Endothelial cell (in vitro differentiated cells): Measurements from ENCODE around the gene SLC9A9. TPM values are rescaled to one million over a fixed set of nuclear protein-coding genes. Genes with fewer than 3 reads are reported as not detected.

Experiments
- DNase-seq: peaks from one replicate; pipeline ENCODE4 v3.0.0; 2021; ENCODE audit warnings: low spot score
- H3K27ac Mint-ChIP-seq: one replicate; pipeline ENCODE4 v1.8.0; 2021; ENCODE audit warnings: mixed read lengths, inconsistent platforms; ENCODE audit not compliant: unreplicated experiment
- H3K27me3 Mint-ChIP-seq: one replicate; pipeline ENCODE4 v1.8.0; 2021; ENCODE audit warnings: mild to moderate bottlenecking, moderate library complexity, mixed read lengths, inconsistent platforms; ENCODE audit not compliant: unreplicated experiment
- H3K36me3 Mint-ChIP-seq: one replicate; pipeline ENCODE4 v1.8.0; 2021; ENCODE audit warnings: mild to moderate bottlenecking, low read depth, mixed read lengths, inconsistent platforms; ENCODE audit not compliant: unreplicated experiment
- H3K4me1 Mint-ChIP-seq: one replicate; pipeline ENCODE4 v1.8.0; 2021; ENCODE audit warnings: mild to moderate bottlenecking, mixed read lengths, inconsistent platforms; ENCODE audit not compliant: unreplicated experiment
- H3K4me3 Mint-ChIP-seq: one replicate; pipeline ENCODE4 v1.8.0; 2021; ENCODE audit warnings: mild to moderate bottlenecking, mixed read lengths, inconsistent platforms; ENCODE audit not compliant: unreplicated experiment
- H3K9me3 Mint-ChIP-seq: one replicate; pipeline ENCODE4 v1.8.0; 2021; ENCODE audit warnings: mixed read lengths, inconsistent platforms; ENCODE audit not compliant: unreplicated experiment
- total RNA-seq: library from RNA; stranded (reverse); fragmentation: NEBNext Ultra II Directional; extraction: Animal tissue kit (Norgen Biotek cat#: 25700); gene quantifications from one replicate; pipeline ENCODE4 v1.2.1, GENCODE V29; 2021; ENCODE audit not compliant: unreplicated experiment
- TF ChIP-seq, protein P1 (sequence below): fragments of 200-600 bp; sonication (generic); IDR thresholded peaks from one replicate; pipeline ENCODE4 v1.5.0; 2021; ENCODE audit warnings: antibody characterized with exemption; ENCODE audit not compliant: unreplicated experiment

Gene SLC9A9
- total RNA-seq, 1 donor from 2014 or later = 7.9 TPM

DNA sequence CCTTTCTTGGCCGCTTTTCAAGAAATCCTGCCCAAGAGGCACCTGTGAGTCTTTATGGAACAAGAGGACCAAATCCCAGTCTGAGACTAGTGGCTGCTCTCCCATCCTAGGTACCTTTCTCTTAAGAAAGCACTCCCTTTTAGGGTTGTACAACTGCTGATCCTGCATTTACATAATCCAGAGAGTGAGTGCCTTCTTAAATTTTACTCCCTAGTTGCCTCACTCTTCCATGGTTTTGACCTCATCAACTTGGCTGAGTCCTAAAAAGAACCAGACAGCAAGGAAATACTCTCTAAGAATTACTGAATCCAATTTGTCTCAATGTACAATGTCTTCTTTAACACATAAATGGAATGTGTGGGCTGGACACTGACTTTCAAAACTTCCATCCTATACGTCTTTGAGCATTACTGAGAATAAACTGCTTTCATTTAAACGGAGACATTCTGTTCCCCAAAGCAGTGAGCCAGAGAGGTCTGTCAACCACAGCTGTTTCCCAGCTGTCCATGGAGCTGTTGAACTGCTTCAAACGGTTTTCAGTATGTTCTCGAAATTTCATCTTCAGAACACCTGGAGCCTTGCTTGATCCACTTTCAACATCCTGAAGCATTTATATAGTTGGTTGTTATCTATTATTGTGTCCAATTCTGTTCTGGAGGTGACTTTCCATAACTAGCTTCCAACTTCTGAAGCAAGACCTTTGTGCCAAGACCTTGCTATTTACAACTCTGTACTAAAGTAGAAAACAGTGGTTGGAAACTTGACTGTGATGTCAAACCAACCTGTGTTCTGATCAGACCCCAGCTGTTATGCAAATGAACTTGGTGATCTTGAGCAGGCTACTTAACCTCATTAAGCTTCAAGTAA lies 179.1 kb downstream of the SLC9A9 start:
- Mint-ChIP-seq H3K27me3 (peaks cover 2% of the 10 kb centered on the region), H3K27ac (no peak overlapping the region), H3K36me3 (no peaks in the 10 kb centered on the region), H3K4me3 (no peak overlapping the region), H3K4me1 (no peaks in the 10 kb centered on the region), H3K9me3 (no peaks in the 10 kb centered on the region)
- DNase-seq = no peak
- TF ChIP-seq, protein P1, sequence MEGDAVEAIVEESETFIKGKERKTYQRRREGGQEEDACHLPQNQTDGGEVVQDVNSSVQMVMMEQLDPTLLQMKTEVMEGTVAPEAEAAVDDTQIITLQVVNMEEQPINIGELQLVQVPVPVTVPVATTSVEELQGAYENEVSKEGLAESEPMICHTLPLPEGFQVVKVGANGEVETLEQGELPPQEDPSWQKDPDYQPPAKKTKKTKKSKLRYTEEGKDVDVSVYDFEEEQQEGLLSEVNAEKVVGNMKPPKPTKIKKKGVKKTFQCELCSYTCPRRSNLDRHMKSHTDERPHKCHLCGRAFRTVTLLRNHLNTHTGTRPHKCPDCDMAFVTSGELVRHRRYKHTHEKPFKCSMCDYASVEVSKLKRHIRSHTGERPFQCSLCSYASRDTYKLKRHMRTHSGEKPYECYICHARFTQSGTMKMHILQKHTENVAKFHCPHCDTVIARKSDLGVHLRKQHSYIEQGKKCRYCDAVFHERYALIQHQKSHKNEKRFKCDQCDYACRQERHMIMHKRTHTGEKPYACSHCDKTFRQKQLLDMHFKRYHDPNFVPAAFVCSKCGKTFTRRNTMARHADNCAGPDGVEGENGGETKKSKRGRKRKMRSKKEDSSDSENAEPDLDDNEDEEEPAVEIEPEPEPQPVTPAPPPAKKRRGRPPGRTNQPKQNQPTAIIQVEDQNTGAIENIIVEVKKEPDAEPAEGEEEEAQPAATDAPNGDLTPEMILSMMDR = no peak

DNA sequence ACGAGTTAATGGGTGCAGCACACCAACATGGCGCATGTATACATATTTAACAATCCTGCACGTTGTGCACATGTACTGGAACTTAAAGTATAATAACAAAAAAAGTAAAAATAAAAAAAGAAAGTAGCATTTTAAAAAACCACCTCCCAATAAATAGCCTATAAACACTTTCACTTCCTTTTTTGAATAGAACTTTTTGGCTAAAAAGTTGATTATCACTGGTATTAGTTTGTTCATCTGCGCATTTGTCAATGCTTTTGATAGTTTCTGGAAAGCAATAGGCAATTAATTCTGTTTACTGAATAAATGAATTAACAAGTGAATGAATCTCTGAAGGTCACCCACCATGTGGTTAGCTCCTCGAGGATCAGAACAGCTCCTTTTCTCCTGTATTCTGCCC lies 179.9 kb downstream of the SLC9A9 start:
- no peaks in the 10 kb centered on the region for H3K9me3 Mint-ChIP-seq
- no peak overlapping the region for H3K27ac Mint-ChIP-seq
- TF ChIP-seq, protein P1 = no peak
- no peaks in the 10 kb centered on the region for H3K4me1 Mint-ChIP-seq
- no peaks in the 10 kb centered on the region for H3K36me3 Mint-ChIP-seq
- H3K27me3 Mint-ChIP-seq = peaks cover 2% of the 10 kb centered on the region
- no peak for DNase-seq
- H3K4me3 Mint-ChIP-seq = no peak overlapping the region

DNA sequence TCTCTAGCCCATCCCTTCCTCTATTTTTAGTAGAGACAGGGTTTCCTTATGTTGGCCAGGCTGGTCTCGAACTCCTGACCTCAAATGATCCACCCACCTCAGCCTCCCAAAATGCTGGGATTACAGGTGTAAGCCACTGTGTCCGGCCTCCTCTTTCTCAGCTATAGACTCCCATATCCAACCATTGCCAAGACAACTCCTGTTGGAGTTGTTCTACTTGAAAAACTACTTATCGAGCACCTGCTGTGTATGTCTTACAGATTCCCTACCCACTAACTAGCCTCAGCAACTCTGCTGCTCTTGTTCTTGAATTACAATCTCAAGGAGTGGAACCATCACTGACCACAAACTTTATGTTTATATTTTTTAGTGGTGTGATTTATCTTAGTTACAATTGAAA lies 186.6 kb downstream of the SLC9A9 start:
- H3K4me3 Mint-ChIP-seq = no peak overlapping the region
- DNase-seq = no peak
- TF ChIP-seq, protein P1 = no peak
- no peaks in the 10 kb centered on the region for H3K36me3 Mint-ChIP-seq
- no peaks in the 10 kb centered on the region for H3K9me3 Mint-ChIP-seq
- peaks cover 2% of the 10 kb centered on the region for H3K27me3 Mint-ChIP-seq
- H3K27ac Mint-ChIP-seq = no peak overlapping the region
- H3K4me1 Mint-ChIP-seq = no peaks in the 10 kb centered on the region

DNA sequence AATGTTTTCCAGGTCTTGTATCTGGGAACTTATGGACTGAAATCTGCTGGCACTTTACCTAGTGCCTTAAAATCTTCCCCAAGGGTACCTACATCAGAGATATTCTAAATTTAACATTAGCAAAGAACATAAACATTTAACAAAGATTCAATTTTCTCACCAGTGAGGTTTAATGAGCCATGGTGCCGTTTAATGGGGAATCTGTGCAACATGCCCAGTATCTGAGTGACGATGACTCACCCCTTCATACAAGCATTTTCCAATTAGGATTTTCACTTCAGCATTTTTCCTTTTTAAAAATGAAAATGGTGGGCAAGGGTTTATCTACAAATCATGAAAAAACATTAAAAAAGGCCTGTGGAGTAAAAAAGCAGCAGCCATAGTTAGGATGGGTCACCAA lies 189.4 kb downstream of the SLC9A9 start:
- no peak for DNase-seq
- no peak overlapping the region for H3K27ac Mint-ChIP-seq

DNA sequence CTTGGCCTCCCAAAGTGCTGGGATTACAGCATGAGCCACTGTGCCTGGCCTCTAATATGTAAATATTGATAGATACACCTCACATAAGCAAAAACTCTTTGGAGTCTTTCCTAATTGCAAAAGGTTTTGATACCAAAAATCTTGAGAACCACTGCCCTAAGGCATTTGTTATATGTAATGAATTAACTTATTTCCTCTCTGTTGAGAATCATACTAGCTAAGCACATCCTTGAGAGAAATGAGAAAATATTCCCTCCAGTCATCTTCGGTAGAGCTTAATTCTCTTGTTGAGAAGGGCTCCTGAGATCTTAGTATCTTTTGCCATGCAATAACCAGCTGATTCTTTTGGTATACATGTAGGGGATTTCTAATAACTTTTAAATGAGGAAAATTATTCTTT lies 190.2 kb downstream of the SLC9A9 start:
- Mint-ChIP-seq H3K27ac (no peak overlapping the region), H3K4me1 (no peaks in the 10 kb centered on the region), H3K36me3 (no peaks in the 10 kb centered on the region), H3K27me3 (no peaks in the 10 kb centered on the region), H3K9me3 (no peaks in the 10 kb centered on the region), H3K4me3 (no peak overlapping the region)
- TF ChIP-seq, protein P1 = no peak
- DNase-seq = no peak

More for the DNA sequence above, 189.4 kb downstream of the SLC9A9 start:
- Mint-ChIP-seq H3K27me3 (no peaks in the 10 kb centered on the region), H3K9me3 (no peaks in the 10 kb centered on the region), H3K4me1 (no peaks in the 10 kb centered on the region), H3K36me3 (no peaks in the 10 kb centered on the region), H3K4me3 (no peak overlapping the region)
- TF ChIP-seq, protein P1 = no peak
